ENCODE results near the gene GPRC5B.

Gene GPRC5B

DNA sequence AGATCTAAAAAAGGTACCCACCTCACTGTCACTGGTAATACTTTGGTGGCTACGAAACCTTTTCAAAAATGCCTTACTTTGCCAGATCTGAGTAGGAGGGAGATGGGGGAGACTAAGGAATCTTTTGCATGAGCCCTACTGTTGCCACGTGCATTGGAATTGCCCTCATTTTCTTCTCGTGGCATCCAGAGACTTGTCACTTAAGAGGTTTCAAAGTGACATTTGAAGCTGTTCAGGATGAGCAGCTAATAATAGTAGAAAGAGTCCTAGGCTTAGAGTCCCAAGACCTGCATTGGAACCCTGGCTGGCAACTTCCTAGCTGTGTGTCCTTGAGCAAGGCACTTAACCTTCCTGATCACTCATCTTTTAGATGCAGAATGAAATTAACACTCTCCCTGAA, 43.5 kb downstream of the GPRC5B start:
- TF ChIP-seq CTCF (IDR thresholded peaks at IDR 0.05; ENCODE audit: insufficient read depth, low read length, missing control alignments): no peak
- ChIA-PET CTCF (interaction anchor here (2.1 kb wide), 1 partner anchor 14 kb away, joined by 4 read pairs; no protein-coding TSS in a partner anchor), POLR2A (no interaction called here)
- H3K4me3 ChIP-seq (ENCODE audit: low read depth, low read length): no peak overlapping the region
- DNase-seq (ENCODE audit: low read depth, low spot score): no peak

GRCh38 chr16:19840524-19841110, 44.0 kb downstream of the GPRC5B start:
- ChIA-PET CTCF (interaction anchor here (1.6 to 2.1 kb wide), 2 partner anchors 9 to 14 kb away, joined by 3 to 4 read pairs; no protein-coding TSS in a partner anchor), POLR2A (no interaction called here)
- no peak overlapping the region for H3K4me3 ChIP-seq (ENCODE audit: low read depth, low read length)
- no peak for TF ChIP-seq CTCF (IDR thresholded peaks at IDR 0.05; ENCODE audit: insufficient read depth, low read length, missing control alignments)
- no peak for DNase-seq (ENCODE audit: low read depth, low spot score)

GRCh38 chr16:19837984-19838707, 46.5 kb downstream of the GPRC5B start:
- ChIA-PET CTCF (interaction anchor here (1.2 kb wide), 1 partner anchor 49 kb away, joined by 4 read pairs; no protein-coding TSS in a partner anchor), POLR2A (no interaction called here)
- TF ChIP-seq CTCF (IDR thresholded peaks at IDR 0.05; ENCODE audit: insufficient read depth, low read length, missing control alignments): no peak
- H3K4me3 ChIP-seq (ENCODE audit: low read depth, low read length): no peak overlapping the region
- no peak for DNase-seq (ENCODE audit: low read depth, low spot score)

DNA sequence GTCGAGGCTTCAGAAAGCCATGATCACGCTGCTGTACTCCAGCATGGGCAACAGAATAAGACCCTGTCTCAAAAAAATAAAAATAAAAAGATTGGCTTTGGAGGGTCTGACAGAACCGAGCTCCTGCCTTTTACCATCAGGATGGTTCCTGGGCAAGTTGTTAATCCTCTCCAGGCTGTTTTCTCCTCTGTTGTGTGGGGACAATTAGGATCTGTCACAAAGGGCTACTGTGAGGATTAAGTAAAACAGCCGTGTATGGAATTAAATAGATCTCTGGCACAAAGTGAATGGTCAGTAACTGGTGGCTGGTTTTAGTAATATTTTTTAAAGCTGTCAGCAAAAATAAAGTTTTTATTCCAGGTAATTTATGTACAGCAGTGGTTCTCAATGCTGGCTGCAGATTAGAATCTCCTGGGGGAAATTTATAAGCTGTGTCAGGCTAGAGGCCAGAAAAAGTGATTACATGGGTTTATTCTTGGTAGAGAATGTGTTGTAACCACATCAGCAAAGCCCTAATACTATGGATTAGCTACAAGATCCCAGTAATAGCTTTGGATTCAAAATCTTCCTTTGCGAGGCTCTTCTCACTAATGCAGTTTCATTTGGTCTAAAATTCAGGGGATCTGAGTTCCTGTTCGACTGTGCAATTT, 47.2 kb downstream of the GPRC5B start:
- CTCF ChIA-PET: interaction anchor here (1.2 kb wide), 1 partner anchor 49 kb away, joined by 4 read pairs; no protein-coding TSS in a partner anchor

GRCh38 chr16:19835968-19836421, 48.7 kb downstream of the GPRC5B start:
- CTCF ChIA-PET: no interaction called here
- no peak for TF ChIP-seq CTCF (IDR thresholded peaks at IDR 0.05; ENCODE audit: insufficient read depth, low read length, missing control alignments)
- POLR2A ChIA-PET: no interaction called here
- DNase-seq (ENCODE audit: low read depth, low spot score): no peak
- no peak overlapping the region for H3K4me3 ChIP-seq (ENCODE audit: low read depth, low read length)

More for the DNA sequence above, 47.2 kb downstream of the GPRC5B start:
- no peak overlapping the region for H3K4me3 ChIP-seq (ENCODE audit: low read depth, low read length)
- TF ChIP-seq CTCF (IDR thresholded peaks at IDR 0.05; ENCODE audit: insufficient read depth, low read length, missing control alignments): no peak
- no peak for DNase-seq (ENCODE audit: low read depth, low spot score)
- POLR2A ChIA-PET: no interaction called here

DNA sequence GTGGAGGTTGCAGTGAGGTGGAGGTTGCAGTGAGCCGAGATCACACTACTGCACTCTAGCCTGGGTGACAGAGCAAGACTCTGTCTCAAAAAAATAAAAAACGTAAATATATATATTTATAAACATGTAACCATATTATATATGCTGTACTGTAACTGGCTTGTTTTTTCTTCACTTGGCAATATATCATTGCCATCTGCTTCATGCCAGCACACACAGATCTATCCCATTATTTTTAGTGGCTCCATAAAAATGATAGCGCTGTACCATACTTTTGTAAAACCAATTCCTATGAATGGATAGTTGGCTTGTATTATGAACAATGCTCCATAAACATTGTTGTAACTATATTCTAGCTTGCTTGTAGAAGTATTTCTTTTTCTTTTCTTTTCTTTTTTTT, 49.5 kb downstream of the GPRC5B start:
- no peak for TF ChIP-seq CTCF (IDR thresholded peaks at IDR 0.05; ENCODE audit: insufficient read depth, low read length, missing control alignments)
- no peak for DNase-seq (ENCODE audit: low read depth, low spot score)
- CTCF ChIA-PET: no interaction called here
- no peak overlapping the region for H3K4me3 ChIP-seq (ENCODE audit: low read depth, low read length)
- POLR2A ChIA-PET: no interaction called here

All from AG04449 (cell line).